Neural progenitor cell (in vitro differentiated cells): ENCODE data around the gene GPR161. TPM values are rescaled to one million over a fixed set of nuclear protein-coding genes. Genes with fewer than 3 reads are reported as not detected.

Experiments
- DNase-seq: peaks from one replicate; pipeline ENCODE4 v3.0.0-alpha.2; 2016; ENCODE audit warnings: low spot score
- H2AFZ ChIP-seq: fragments of 200-600 bp; sonication (generic); replicated peaks from 2 replicates; pipeline ENCODE4 v1.6.1; 2016; ENCODE audit warnings: antibody characterized with exemption
- H3F3A ChIP-seq: fragments of 200-600 bp; sonication (generic); 2 replicates; pipeline ENCODE4 v1.6.1; 2016; ENCODE audit warnings: antibody characterized with exemption, low read depth
- H3K27ac ChIP-seq: fragments of 200-600 bp; sonication (generic); 2 replicates; pipeline ENCODE4 v1.5.1; 2016; ENCODE audit warnings: mild to moderate bottlenecking
- H3K27me3 ChIP-seq: fragments of 200-600 bp; sonication (generic); 2 replicates; pipeline ENCODE4 v1.6.1; 2016; ENCODE audit warnings: mild to moderate bottlenecking, moderate library complexity
- H3K36me3 ChIP-seq: fragments of 200-600 bp; sonication (generic); 2 replicates; pipeline ENCODE4 v1.5.1; 2016
- H3K4me1 ChIP-seq: fragments of 200-600 bp; sonication (generic); 2 replicates; pipeline ENCODE4 v1.6.1; 2016; ENCODE audit warnings: mixed run types
- H3K4me2 ChIP-seq: fragments of 200-600 bp; sonication (generic); 2 replicates; pipeline ENCODE4 v1.6.1; 2016
- H3K4me3 ChIP-seq: fragments of 200-600 bp; sonication (generic); 2 replicates; pipeline ENCODE4 v1.5.1; 2016
- H3K79me2 ChIP-seq: fragments of 200-600 bp; sonication (generic); 2 replicates; pipeline ENCODE4 v1.6.1; 2016; ENCODE audit warnings: low read depth
- H3K9ac ChIP-seq: fragments of 200-600 bp; sonication (generic); 2 replicates; pipeline ENCODE4 v1.6.1; 2016
- H3K9me3 ChIP-seq: fragments of 200-600 bp; sonication (generic); 2 replicates; pipeline ENCODE4 v1.5.1; 2016; ENCODE audit warnings: low read depth
- H4K20me1 ChIP-seq: fragments of 200-600 bp; sonication (generic); 2 replicates; pipeline ENCODE4 v1.6.1; 2016; ENCODE audit warnings: low read depth
- H3K27ac Mint-ChIP-seq: 3 replicates; pipeline ENCODE4 v1.8.0; 2021; ENCODE audit warnings: mixed read lengths
- H3K27me3 Mint-ChIP-seq: 2 replicates; pipeline ENCODE4 v1.8.0; 2022; ENCODE audit warnings: low read depth, mild to moderate bottlenecking, inconsistent platforms, moderate library complexity, mixed read lengths; ENCODE audit not compliant: insufficient read depth
- H3K36me3 Mint-ChIP-seq: 3 replicates; pipeline ENCODE4 v1.8.0; 2021; ENCODE audit warnings: mixed read lengths
- H3K4me1 Mint-ChIP-seq: 3 replicates; pipeline ENCODE4 v1.8.0; 2021; ENCODE audit warnings: mixed read lengths
- H3K4me3 Mint-ChIP-seq: 3 replicates; pipeline ENCODE4 v1.8.0; 2021; ENCODE audit warnings: mild to moderate bottlenecking, moderate library complexity, mixed read lengths
- H3K9me3 Mint-ChIP-seq: 3 replicates; pipeline ENCODE4 v1.8.0; 2020; ENCODE audit warnings: mixed read lengths
- EZH2 ChIP-seq: fragments of 200-600 bp; sonication (generic); IDR thresholded peaks from 2 replicates; pipeline ENCODE4 v1.6.1; 2017; ENCODE audit warnings: antibody characterized with exemption, mild to moderate bottlenecking, moderate library complexity
- EZH2phosphoT487 ChIP-seq: fragments of 200-600 bp; sonication (generic); IDR thresholded peaks from 2 replicates; pipeline ENCODE4 v1.6.1; 2017; ENCODE audit warnings: antibody characterized with exemption
- total RNA-seq: library from RNA; depleted of rRNA; stranded (reverse); fragments of >200 nt; gene quantifications from 2 replicates; pipeline ENCODE4 v1.2.3, GENCODE V29; 2015; ENCODE audit warnings: low replicate concordance
- TF ChIP-seq, protein P1 (sequence below): fragments of 200-600 bp; sonication (generic); IDR thresholded peaks from 2 replicates; pipeline ENCODE4 v1.5.1; 2017; ENCODE audit warnings: antibody characterized with exemption, mild to moderate bottlenecking

GPR161 gene
- total RNA-seq, 1 donor from 2014 or later = 21.1 TPM

GRCh38 chr1:168141871-168142385 is 5.2 kb upstream of the GPR161 start:
- Histone ChIP-seq H3K4me1 (peaks cover 20% of the 10 kb centered on the region), H3K27me3 (no peaks in the 10 kb centered on the region), H3K9me3 (no peaks in the 10 kb centered on the region), H3K79me2 (no peaks in the 10 kb centered on the region), H3K27ac (no peak overlapping the region), H3K36me3 (no peaks in the 10 kb centered on the region), H3K9ac (no peak overlapping the region), H4K20me1 (no peaks in the 10 kb centered on the region), H3F3A (peaks cover 22% of the 10 kb centered on the region), H3K4me2 (no peak overlapping the region), H3K4me3 (no peak overlapping the region), H2AFZ (no peak overlapping the region)
- Mint-ChIP-seq H3K36me3 (no peaks in the 10 kb centered on the region), H3K9me3 (no peaks in the 10 kb centered on the region), H3K4me1 (peaks cover 24% of the 10 kb centered on the region), H3K27ac (no peak overlapping the region), H3K27me3 (peaks cover 13% of the 10 kb centered on the region), H3K4me3 (peak overlapping the region; percentile 27)
- TF ChIP-seq EZH2 (no peak), EZH2phosphoT487 (no peak)
- TF ChIP-seq, protein P1, sequence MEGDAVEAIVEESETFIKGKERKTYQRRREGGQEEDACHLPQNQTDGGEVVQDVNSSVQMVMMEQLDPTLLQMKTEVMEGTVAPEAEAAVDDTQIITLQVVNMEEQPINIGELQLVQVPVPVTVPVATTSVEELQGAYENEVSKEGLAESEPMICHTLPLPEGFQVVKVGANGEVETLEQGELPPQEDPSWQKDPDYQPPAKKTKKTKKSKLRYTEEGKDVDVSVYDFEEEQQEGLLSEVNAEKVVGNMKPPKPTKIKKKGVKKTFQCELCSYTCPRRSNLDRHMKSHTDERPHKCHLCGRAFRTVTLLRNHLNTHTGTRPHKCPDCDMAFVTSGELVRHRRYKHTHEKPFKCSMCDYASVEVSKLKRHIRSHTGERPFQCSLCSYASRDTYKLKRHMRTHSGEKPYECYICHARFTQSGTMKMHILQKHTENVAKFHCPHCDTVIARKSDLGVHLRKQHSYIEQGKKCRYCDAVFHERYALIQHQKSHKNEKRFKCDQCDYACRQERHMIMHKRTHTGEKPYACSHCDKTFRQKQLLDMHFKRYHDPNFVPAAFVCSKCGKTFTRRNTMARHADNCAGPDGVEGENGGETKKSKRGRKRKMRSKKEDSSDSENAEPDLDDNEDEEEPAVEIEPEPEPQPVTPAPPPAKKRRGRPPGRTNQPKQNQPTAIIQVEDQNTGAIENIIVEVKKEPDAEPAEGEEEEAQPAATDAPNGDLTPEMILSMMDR = no peak
- peak; percentile 27 for DNase-seq

DNA sequence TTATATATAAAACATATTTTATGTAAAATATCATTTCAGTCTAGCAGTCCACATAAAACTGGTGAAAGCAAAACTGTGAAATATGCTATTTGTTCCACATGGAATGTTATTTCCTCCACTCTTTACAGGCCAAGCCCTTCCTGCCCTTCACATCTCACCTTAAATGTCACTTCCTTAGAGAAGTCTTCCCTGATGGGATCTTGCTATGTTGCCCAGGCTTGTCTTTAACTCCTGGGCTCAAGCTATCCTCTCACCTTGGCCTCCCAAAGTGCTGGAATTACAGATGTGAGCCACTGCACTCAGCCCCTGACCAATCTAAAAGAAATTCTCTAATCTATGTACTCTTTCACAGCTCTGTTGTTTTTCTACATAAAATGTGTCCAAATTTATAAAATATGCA is 2.3 kb upstream of the GPR161 start:
- Histone ChIP-seq H2AFZ (no peak overlapping the region), H3K4me1 (peaks cover 34% of the 10 kb centered on the region), H4K20me1 (peaks cover 18% of the 10 kb centered on the region), H3K4me3 (no peak overlapping the region), H3K9me3 (no peaks in the 10 kb centered on the region), H3K27ac (no peak overlapping the region), H3K36me3 (no peaks in the 10 kb centered on the region), H3K9ac (no peak overlapping the region), H3K79me2 (peaks cover 23% of the 10 kb centered on the region), H3F3A (peaks cover 31% of the 10 kb centered on the region), H3K4me2 (no peak overlapping the region), H3K27me3 (no peaks in the 10 kb centered on the region)
- H3K27ac Mint-ChIP-seq = no peak overlapping the region
- no peaks in the 10 kb centered on the region for H3K9me3 Mint-ChIP-seq
- TF ChIP-seq EZH2phosphoT487 (no peak), EZH2 (no peak)
- TF ChIP-seq, protein P1 = no peak
- H3K36me3 Mint-ChIP-seq = peaks cover 5% of the 10 kb centered on the region
- H3K4me3 Mint-ChIP-seq = no peak overlapping the region
- H3K4me1 Mint-ChIP-seq = peaks cover 34% of the 10 kb centered on the region
- H3K27me3 Mint-ChIP-seq = peaks cover 9% of the 10 kb centered on the region
- DNase-seq = no peak

DNA sequence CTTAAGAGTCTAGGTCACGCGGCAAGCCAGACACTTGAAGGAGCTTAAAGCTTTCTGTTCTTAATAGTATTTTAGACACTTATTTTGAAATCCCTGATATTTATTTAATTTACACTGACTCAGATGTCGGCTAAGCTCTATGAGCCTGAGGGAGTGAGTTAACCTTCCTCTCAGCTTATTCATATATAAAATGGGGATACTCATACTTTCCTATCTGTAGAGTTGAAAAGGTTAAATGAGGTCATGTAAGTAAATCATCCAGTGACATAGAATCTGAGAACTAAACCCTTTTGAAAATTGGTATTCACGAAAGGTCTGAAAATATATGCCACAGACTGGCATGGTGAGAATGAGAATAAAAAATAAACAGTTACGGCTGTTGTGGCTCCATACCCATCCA is 1.4 kb upstream of the GPR161 start:
- Histone ChIP-seq H4K20me1 (peaks cover 25% of the 10 kb centered on the region), H3K27me3 (no peaks in the 10 kb centered on the region), H3K9me3 (no peaks in the 10 kb centered on the region), H3K36me3 (no peaks in the 10 kb centered on the region), H2AFZ (no peak overlapping the region), H3K4me1 (peaks cover 38% of the 10 kb centered on the region), H3K4me3 (no peak overlapping the region), H3F3A (peaks cover 31% of the 10 kb centered on the region), H3K27ac (no peak overlapping the region), H3K79me2 (peaks cover 32% of the 10 kb centered on the region), H3K4me2 (peak overlapping the region; percentile 96), H3K9ac (no peak overlapping the region)
- DNase-seq = no peak
- TF ChIP-seq EZH2 = no peak
- TF ChIP-seq, protein P1 = no peak
- TF ChIP-seq EZH2phosphoT487 = no peak
- Mint-ChIP-seq H3K4me1 (peaks cover 36% of the 10 kb centered on the region), H3K36me3 (peaks cover 7% of the 10 kb centered on the region), H3K4me3 (peak overlapping the region; percentile 93), H3K27me3 (peaks cover 9% of the 10 kb centered on the region), H3K27ac (no peak overlapping the region), H3K9me3 (no peaks in the 10 kb centered on the region)
